ENCODE results near the gene URB1. TPM values are rescaled to one million over a fixed set of nuclear protein-coding genes. Genes with fewer than 3 reads are reported as not detected.

The URB1 gene
- total and polyA plus RNA-seq, 2 of the 8 experiments (the other 6 are each of a cell fraction or from before 2014, with no cell fraction given) = 8.1 to 28.9 TPM

DNA sequence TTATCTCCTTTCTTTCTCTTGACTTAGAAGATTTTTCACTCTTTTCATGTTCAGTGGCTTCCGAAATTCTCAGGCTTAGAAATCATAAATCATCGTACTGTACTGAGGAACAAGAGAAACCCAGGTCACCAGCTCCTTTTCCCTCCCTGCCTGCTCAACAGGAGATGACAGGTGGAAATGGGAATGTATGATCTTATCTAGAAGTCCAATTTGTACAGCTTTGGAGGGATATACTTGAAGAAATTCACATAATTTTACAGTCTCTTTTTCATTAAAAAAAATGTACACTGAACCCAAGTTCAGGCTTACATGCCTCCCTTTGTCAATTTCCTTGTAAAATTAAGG lies 31.4 kb upstream of the URB1 start:
- CTCF ChIA-PET (ENCODE audit: partially characterized antibody) = interaction anchor here (0.7 to 2.6 kb wide), 3 partner anchors 50 to 176 kb away, joined by 3 to 7 read pairs (median 3); no protein-coding TSS in a partner anchor
- no peak for FAIRE-seq
- no peak overlapping the region for H3K4me2 ChIP-seq (ENCODE audit: insufficient read depth in 1 of 2, low read depth in 2 of 2, low read length in 2 of 2)

More for the DNA sequence above, 31.4 kb upstream of the URB1 start:
- Histone ChIP-seq H3K27me3 (replicated peaks in 1 of 4; ENCODE audit: control insufficient read depth in 3 of 4, extremely low read depth in 1 of 4, insufficient read depth in 3 of 4, low read length in 3 of 4) (no peaks in the 10 kb centered on the region), H3K4me3 (ENCODE audit: extremely low read depth in 1 of 4, insufficient read depth in 2 of 4, low read depth in 3 of 4, low read length in 4 of 4) (no peak overlapping the region), H2AFZ (ENCODE audit: low read length) (no peak overlapping the region), H2BK120ac (replicated peaks; ENCODE audit: low read depth, low read length) (no peak overlapping the region), H4K8ac (ENCODE audit: extremely low read depth, insufficient read depth, low read length) (no peak overlapping the region), H2BK15ac (ENCODE audit: low read length) (no peak overlapping the region), H4K91ac (replicated peaks; ENCODE audit: insufficient read length, low read length) (no peak overlapping the region), H3K9ac (replicated peaks in 1 of 4; ENCODE audit: extremely low read depth in 1 of 4, low read depth in 3 of 4, low read length in 3 of 4) (no peak overlapping the region), H3K27ac (ENCODE audit: low read depth, low read length) (no peak overlapping the region), H3K36me3 (ENCODE audit: control insufficient read depth in 2 of 4, insufficient read depth in 4 of 4, low read length in 3 of 4) (no peaks in the 10 kb centered on the region), H3K23me2 (ENCODE audit: low read depth, low read length) (no peaks in the 10 kb centered on the region), H4K20me1 (replicated peaks in 1 of 2; ENCODE audit: control insufficient read depth in 1 of 2, insufficient read depth in 2 of 2, low read length in 2 of 2) (no peaks in the 10 kb centered on the region), H3K14ac (ENCODE audit: insufficient read length) (no peak overlapping the region), H2BK20ac (ENCODE audit: low read length) (no peak overlapping the region), H4K5ac (ENCODE audit: insufficient read length, low read depth, low read length) (no peak overlapping the region), H2BK12ac (ENCODE audit: low read depth, low read length) (no peak overlapping the region), H3K79me2 (ENCODE audit: control insufficient read depth in 1 of 2, insufficient read depth in 2 of 2, low read length in 2 of 2) (no peaks in the 10 kb centered on the region), H3K23ac (ENCODE audit: insufficient read length) (no peak overlapping the region), H3K4me1 (replicated peaks in 1 of 4; ENCODE audit: control insufficient read depth in 3 of 4, insufficient read depth in 4 of 4, low read length in 3 of 4) (peaks cover 0 to 3% (median under 1%) of the 10 kb centered on the region in 4 experiments; a peak in 2 of 7 replicates), H3K79me1 (ENCODE audit: low read depth, low read length) (no peaks in the 10 kb centered on the region), H2BK5ac (ENCODE audit: low read depth, low read length) (no peak overlapping the region), H3K4ac (replicated peaks; ENCODE audit: insufficient read length, low read depth, low read length) (no peak overlapping the region), H3K9me3 (ENCODE audit: insufficient read depth in 2 of 2, low read depth in 1 of 2, low read length in 1 of 2) (peaks cover 2 to 6% of the 10 kb centered on the region in 2 experiments; a peak in 1 of 4 replicates), H3K18ac (ENCODE audit: extremely low read depth, low read length) (no peak overlapping the region), H2AK5ac (ENCODE audit: low read depth, low read length) (no peak overlapping the region), H3K56ac (replicated peaks; ENCODE audit: insufficient read length, low read depth, low read length) (no peak overlapping the region)
- DNase-seq (ENCODE audit: low read depth in 1 of 2, low spot score in 2 of 2) = no peak
- TF ChIP-seq CBX5 (IDR thresholded peaks at IDR 0.05; ENCODE audit: low read depth, low read length) = no peak
- TF ChIP-seq, protein P1, sequence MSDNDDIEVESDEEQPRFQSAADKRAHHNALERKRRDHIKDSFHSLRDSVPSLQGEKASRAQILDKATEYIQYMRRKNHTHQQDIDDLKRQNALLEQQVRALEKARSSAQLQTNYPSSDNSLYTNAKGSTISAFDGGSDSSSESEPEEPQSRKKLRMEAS (IDR thresholded peaks at IDR 0.05) = no peak
- TF ChIP-seq NRF1 (IDR thresholded peaks at IDR 0.05; ENCODE audit: low read depth, low read length) = no peak
- TF ChIP-seq POLR2AphosphoS5 (IDR thresholded peaks at IDR 0.05; ENCODE audit: low read depth, low read length) = no peak
- no peak for TF ChIP-seq HDAC6 (IDR thresholded peaks at IDR 0.05; ENCODE audit: low read depth, low read length)
- TF ChIP-seq GABPA (IDR thresholded peaks at IDR 0.05; ENCODE audit: borderline replicate concordance, insufficient read depth, low read length) = no peak
- 89% methylated on average over 2 of the region's 2 CpGs; no CpG with 5 or more reads in 1 of the 2 experiments for WGBS, 2 experiments (ENCODE audit: extremely low coverage in 1 of 2, insufficient coverage in 1 of 2, insufficient read length in 1 of 2, insufficient replicate concordance in 2 of 2, low coverage in 1 of 2, low lambda C conversion rate in 2 of 2, missing lambda C conversion rate in 1 of 2)
- POLR2A ChIA-PET (ENCODE audit: partially characterized antibody) = no interaction called here
